ENCODE data around the gene PIK3C2B.

DNA sequence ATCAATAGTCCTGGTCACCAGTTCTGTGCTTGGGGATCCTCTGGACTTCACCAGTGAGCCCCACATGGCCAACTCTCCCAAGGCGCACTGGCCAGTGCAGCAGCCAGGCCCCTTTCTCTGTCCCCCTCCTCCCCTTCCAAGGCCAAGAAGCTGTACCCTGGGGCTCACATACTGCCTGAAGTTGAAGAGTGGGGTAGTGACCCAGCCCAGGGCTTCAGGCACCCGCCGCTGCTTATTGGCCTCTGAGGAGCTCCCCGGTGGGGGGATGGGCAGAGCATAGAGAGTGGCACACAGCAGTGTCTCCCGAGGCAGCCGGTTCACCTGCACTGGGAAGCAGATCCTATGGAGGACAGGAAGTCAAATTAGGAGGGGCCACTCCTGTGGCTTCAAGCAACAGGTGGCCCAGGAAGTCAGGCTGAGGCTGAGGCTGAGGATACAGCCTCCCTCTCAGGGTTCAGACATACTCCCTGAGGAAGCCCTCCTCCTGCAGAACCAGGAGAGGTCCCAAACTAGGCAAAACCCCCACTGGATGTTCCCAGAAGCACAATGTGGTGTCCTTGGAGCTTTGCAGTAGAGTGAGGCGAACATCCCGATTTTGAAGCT lies 44.8 kb downstream of the PIK3C2B start:
- TF ChIP-seq, protein P1, sequence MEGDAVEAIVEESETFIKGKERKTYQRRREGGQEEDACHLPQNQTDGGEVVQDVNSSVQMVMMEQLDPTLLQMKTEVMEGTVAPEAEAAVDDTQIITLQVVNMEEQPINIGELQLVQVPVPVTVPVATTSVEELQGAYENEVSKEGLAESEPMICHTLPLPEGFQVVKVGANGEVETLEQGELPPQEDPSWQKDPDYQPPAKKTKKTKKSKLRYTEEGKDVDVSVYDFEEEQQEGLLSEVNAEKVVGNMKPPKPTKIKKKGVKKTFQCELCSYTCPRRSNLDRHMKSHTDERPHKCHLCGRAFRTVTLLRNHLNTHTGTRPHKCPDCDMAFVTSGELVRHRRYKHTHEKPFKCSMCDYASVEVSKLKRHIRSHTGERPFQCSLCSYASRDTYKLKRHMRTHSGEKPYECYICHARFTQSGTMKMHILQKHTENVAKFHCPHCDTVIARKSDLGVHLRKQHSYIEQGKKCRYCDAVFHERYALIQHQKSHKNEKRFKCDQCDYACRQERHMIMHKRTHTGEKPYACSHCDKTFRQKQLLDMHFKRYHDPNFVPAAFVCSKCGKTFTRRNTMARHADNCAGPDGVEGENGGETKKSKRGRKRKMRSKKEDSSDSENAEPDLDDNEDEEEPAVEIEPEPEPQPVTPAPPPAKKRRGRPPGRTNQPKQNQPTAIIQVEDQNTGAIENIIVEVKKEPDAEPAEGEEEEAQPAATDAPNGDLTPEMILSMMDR (IDR thresholded peaks at IDR 0.05 in 2 of 3, conservative IDR thresholded peaks at IDR 0.05 in 1 of 3; ENCODE audit: borderline replicate concordance in 1 of 3, insufficient read depth in 1 of 3, low read depth in 2 of 3, low read length in 2 of 3), result no peak
- no peak for TF ChIP-seq EZH2 (IDR thresholded peaks at IDR 0.05)
- TF ChIP-seq, protein P2, sequence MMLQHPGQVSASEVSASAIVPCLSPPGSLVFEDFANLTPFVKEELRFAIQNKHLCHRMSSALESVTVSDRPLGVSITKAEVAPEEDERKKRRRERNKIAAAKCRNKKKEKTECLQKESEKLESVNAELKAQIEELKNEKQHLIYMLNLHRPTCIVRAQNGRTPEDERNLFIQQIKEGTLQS (IDR thresholded peaks at IDR 0.05), result no peak
